Activated gamma-delta T cell treated with Interleukin-2 at 50 U/mL for 16 hours (primary cell): ENCODE data around the gene TMED10.
"Not testable (repeated sequence)": the region's sequence is repeated elsewhere in the genome, so short reads cannot be mapped to it uniquely, and the experiment has no call there.

ENCODE experiments used
- DNase-seq: peaks from one replicate; pipeline ENCODE4 v3.0.0-alpha.2; 2020

TMED10 gene

GRCh38 chr14:75188520-75189268 is 12.3 kb upstream of the TMED10 start:
- no peak for DNase-seq

- DNase-seq = no peak
Observed at GRCh38 chr14:75188086-75188485, 11.7 kb upstream of the TMED10 start.

- no peak for DNase-seq
Observed at GRCh38 chr14:75186953-75187352, 10.5 kb upstream of the TMED10 start.

DNA sequence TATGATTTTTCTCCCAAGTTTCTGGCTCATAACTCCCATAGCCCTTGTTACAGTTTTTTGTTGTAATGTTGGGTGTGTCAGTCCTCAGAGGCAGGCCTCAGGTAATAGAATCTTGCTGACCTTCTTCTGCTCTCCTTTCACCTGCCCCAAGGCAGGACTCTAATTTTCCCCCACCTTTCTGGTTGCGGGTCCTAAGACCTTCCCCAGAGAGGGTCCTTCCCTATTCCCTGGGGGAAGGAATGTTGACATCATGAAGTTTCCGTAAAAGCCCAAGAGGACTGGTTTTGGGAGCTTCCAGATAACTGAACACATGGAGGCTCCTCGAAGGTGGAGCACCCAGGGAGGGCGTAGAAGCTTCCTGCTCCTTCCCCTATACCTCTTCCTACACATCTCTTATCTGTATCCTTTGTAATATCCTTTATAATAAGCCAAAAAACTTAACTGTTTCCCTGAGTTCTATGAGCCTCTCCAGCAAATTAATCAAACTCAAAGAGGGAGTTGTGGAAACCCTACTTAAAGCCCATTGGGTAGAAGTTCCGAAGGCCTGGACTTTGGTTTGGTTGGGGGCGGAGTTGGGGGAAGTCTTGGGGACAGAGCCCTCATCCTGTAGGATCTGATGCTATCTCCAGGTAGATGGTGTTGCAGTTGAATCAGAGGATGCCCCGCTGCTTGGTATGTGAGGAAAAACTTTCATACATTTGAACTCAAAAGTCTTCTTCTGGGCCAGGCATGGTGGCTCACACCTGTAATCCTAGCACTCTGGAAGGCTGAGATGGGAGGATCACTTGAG is 9.0 kb upstream of the TMED10 start:
- DNase-seq = no peak

DNA sequence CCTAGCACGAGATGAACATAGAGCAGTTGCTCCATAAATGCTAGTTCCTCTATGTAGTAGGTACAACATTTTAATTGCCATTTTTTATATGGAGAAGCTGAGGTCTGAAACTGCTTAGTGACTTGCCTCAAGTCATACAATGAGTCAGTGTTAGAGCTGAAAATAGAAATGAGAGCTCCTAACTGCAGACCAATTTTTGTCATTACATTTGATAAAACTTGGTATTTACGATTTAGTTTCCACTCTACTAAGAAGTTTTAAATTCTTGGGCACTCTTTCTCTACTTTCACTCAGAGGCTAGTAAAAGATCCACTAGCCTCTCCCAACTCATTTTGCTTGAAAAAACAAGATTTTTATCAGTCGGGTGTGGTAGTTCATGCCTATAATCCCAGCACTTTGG is 8.1 kb upstream of the TMED10 start:
- no peak for DNase-seq

DNA sequence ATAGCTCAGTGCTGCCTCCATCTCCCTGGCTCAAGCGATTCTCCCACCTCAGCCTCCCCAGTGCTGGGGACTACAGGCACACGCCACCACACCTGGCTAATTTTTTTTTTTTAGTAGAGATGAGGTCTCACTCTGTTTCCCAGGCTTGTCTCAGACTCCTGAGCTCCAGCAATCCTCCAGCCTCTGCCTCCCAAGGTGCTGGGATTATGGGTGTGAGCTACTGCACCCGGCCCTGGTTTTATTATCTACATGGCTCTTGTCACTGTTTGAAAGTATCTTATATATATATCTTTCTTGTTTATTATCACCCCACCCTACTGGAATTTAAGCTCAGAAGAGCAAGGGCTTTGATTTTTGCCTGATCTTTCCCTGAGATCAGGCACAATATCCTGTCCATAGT is 7.6 kb upstream of the TMED10 start:
- DNase-seq = no peak

- no peak for DNase-seq
Observed at GRCh38 chr14:75183225-75183624, 6.8 kb upstream of the TMED10 start.

- DNase-seq = no peak
Observed at GRCh38 chr14:75182821-75183220, 6.4 kb upstream of the TMED10 start.

GRCh38 chr14:75182163-75182562 is 5.8 kb upstream of the TMED10 start:
- not testable (repeated sequence) for DNase-seq

- no peak for DNase-seq
Observed at GRCh38 chr14:75181293-75182062, 5.1 kb upstream of the TMED10 start.

- no peak for DNase-seq
Observed at GRCh38 chr14:75175677-75176141, 703 bp downstream of the TMED10 start.

DNA sequence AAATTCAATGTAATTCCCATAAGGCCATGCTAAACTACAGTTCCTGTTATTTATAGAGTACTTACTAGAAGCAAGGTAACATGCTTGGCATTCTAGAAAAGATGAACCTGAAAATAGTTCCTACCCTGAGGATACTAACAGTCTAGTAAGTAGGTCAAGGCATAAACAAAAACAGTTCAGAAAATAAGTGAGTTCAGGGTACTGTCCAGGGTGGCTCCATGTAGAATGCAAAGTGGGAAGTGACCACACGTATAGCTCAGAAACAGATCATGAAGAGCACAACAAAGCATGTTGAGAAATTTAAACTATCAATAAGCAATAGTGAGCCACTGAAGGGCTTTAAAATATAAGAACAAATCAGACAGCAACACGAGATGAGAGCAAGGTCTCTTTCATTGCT is 2.3 kb downstream of the TMED10 start:
- DNase-seq = no peak

GRCh38 chr14:75170772-75171171 is 5.6 kb downstream of the TMED10 start:
- no peak for DNase-seq

DNA sequence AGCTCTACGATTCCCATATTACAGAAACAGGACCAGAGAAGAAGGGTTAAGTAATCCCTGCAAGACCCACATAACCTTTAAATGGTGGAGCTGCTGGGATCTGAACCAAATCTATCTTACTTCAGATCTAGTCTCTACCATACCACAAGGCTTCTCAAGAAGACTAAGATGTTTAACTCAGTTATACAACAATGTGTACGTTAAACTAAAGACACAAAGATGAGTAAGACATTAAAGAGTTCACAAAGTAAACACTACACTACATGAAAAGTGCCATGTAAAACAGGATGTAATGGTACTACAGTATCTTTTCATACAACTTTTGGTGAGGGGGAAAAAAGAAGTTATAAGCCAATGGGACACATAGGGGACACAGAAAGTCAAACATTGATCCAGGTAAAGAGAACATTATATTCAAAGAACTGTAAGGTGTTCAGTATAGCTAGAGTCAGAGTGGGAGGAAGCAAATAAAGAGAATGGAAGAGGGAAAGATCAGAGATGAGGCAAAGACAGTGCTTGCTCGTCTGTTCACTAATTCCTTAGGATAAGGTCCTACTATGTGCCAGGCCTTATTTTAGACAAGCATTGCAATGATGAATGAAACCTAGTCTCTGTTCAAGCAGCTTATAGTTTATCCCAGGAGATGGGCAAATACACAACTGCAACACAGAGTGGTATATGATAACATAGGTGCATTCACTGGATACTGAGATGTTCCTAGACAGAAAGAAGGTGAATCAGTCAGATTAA is 7.7 kb downstream of the TMED10 start:
- DNase-seq = no peak

- no peak for DNase-seq
Observed at GRCh38 chr14:75167325-75167724, 9.1 kb downstream of the TMED10 start.

DNA sequence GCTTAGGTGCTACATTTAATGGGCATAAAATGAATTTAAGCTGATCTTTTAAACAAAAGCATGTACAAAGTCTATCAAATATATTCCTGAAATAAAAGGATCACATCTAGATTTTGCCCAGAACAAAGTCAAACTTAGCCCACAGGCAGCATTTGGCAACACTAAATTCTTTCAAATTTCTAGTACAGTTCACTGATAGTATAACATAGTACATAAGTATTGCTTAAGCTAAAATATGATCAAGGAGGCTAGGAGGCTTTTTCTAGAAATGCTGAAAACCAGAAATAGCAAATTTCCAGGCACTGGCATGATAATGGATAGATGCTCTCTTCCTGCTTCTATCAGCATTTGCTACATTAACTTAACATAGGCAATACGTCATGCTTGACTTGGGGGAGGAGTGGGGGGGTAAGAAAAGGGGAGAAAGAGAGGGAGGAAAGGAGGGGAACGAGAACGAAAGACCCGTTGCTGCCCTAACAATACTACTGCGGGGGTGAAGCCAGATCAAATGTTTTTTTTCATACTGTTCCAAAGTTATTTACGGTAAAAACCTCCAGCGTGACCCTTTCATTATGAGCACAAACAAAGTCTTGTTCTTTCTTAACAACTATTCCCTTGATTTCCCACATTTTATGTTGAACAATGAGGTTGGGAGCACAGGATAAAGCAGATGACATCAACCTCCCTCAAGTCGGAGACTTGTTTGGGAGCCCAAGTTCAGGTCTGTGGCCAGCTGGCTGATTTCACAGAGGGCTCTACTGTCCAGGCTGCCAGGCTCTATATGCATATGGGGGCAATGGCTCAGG is 10.6 kb downstream of the TMED10 start:
- DNase-seq = no peak

DNA sequence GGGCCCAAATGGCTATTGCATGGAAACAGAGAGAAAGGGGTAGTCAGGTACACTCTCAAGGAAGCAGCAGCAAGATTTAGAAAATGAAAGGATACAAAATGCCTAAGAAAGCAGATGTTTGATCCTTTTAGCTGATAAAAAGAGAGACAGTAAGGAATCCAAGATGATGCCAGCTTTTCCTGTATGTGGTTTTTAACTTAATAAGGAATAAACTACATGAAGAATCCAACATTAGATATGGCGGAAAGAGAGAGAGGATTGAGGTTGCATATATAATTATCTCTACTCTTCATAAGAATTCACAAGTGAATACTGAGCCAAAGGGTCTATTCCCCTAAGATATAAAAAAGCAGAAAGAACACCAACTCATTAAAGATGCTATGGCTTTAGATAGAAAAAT is 11.6 kb downstream of the TMED10 start:
- no peak for DNase-seq

DNA sequence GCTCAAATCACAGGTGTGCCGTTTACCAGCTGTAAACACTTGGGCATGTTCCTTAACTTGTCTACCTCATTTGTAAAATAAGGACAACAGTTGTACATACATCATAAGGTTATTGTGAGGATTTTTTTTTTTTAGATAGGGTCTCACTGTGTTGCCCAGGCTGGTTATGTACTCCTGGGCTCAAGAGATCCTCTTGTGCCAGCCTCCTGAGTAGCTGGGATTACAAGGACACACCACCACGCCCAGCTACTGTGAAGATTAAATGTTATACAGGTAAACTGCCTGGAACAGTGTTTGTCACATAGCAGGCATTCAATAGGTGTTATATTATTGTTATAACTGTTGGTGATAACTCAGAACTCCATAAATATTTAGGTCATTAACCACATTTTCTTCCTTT is 12.7 kb downstream of the TMED10 start:
- DNase-seq = no peak

DNA sequence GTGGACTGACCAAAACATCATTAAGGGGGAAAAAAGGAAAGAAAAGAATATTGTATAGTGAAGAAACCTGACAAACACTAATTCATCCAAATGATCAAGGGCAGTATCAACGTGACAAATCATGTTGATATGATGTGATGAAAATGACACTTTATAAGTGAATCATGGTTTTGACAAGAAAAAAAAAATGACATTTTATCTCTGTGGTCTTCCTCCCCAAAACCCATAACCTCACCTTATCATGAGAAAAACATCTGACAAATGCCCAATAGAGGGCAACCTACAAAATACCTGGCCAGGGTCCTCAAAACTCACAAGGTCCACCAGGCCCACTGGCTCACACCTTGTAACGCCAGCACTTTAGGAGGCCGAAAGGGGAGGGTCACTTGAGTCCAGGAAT is 13.8 kb downstream of the TMED10 start:
- no peak for DNase-seq

DNA sequence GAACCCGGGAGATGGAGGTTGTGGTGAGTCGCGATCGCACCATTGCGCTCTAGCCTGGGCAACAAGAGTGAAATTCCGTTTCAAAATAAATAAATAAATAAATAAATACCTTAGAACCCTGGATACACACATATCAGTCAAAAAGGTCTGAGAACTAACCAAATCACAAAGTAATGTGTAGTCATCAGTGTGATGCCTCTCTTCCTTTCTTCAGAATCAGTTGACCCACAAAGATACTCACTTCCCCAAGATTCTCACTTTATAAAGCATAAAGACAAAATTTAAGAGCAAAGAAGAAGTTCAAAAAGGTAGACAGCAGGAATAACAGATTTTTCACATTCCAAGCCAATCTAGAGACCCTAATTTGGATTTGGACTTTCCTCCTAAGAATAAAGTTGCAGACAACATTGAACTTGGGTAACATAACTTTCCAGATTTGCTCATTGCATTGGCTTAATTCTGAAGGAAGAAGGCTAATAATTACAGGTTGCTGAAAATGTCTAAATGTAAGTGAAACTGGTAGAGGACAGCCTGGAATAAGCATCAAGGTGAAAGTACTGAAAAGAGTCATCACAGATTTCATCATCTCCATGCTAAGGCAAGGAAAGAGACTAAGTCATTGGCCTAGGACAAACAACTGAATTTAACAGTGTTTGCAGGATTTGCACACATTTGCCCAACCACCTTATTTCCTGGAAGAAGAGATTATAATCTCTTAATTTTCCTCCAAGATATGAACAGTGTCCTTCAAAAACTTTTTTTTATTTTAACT is 17.4 kb downstream of the TMED10 start:
- no peak for DNase-seq

DNA sequence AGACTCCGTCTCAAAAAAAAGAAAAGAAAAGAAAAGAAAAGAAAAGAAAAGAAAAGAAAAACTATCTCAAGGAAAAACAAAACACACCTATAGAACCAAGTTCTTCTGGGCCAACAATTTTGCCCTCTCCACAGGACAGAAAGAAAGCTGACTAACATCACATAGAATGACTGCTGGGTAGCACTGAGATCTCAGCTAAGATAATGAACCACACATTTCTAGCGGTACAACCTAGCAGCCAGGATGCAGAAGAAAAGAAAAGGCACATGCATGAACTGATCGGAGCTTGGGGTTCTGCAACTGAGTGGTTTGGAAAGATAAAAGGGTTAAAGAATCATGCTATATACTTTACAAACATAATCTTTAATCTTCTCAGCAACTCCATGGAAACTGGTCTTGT is 19.5 kb downstream of the TMED10 start:
- DNase-seq = peak; percentile 8
